SK-N-MC (cell line): ENCODE measurements around the gene KRT86.

Experiments used
- EZH2 ChIP-seq: fragments of 200-600 bp; sonication (generic); IDR thresholded peaks from one replicate; pipeline ENCODE4 v1.6.1; 2017; ENCODE audit warnings: antibody characterized with exemption
- FOXP2 ChIP-seq: optimal IDR thresholded peaks from 2 replicates; pipeline ENCODE3; 2011; ENCODE audit warnings: mild to moderate bottlenecking, moderate library complexity; ENCODE audit not compliant: insufficient read depth; ENCODE audit errors: extremely low read length, control extremely low read depth
- POLR2AphosphoS5 ChIP-seq: IDR thresholded peaks from 2 replicates; pipeline ENCODE4 v1.6.1; 2012; ENCODE audit warnings: mild to moderate bottlenecking, low read depth, low read length, borderline replicate concordance

DNA sequence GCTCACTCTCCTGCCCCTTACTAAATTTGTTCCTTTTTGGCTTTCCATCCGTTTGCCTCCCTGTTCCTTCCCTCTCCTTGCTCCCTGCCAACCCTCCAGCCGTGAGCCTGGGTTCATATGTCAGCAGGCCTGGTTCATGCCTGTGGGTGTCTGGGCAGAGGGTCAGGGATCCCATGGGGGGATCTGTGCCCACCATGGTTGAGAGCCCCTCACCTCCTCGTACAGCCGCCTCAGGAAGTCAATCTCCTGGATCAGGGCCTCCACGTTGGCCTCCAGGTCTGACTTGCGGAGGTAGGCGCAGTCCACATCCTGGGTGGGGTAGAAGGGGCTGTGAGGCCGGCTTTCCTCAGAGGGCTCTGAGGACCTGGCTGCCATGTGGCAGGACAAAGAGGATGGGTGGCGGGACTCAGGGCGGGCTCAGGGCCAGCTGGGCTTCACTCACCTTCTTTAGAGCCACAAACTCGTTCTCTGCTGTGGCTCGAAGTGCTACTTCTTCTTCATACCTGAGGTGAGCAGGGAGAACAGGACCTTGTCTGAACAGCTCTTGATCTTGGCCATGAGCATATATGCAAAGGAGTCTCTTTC is 43.1 kb downstream of the KRT86 start:
- TF ChIP-seq POLR2AphosphoS5 (no peak), EZH2 (no peak), FOXP2 (no peak)
